Testis (tissue), 3 donors: ENCODE results near the gene CRISPLD2. TPM values are rescaled to one million over a fixed set of nuclear protein-coding genes. Genes with fewer than 3 reads are reported as not detected.

ENCODE experiments used
- DNase-seq: peaks from one replicate; pipeline ENCODE4 v3.0.0-alpha.2; 2019
- H3K27ac ChIP-seq, 2 donors: fragments of 200-600 bp; sonication (generic); one replicate each; pipeline ENCODE4 v1.5.1; 2019
- H3K27me3 ChIP-seq: fragments of 200-600 bp; sonication (generic); one replicate; pipeline ENCODE4 v1.5.1; 2019
- H3K36me3 ChIP-seq: fragments of 200-600 bp; sonication (generic); one replicate; pipeline ENCODE4 v1.5.1; 2017; ENCODE audit warnings: low read depth; ENCODE audit errors: missing control alignments
- H3K4me1 ChIP-seq: fragments of 200-600 bp; sonication (generic); one replicate; pipeline ENCODE4 v1.5.1; 2019
- H3K4me3 ChIP-seq, 2 donors: fragments of 200-600 bp; sonication (generic); one replicate each; pipeline ENCODE4 v1.5.1; 2017 to 2019
- H3K9me3 ChIP-seq: fragments of 200-600 bp; sonication (generic); one replicate; pipeline ENCODE4 v1.5.1; 2017
- CTCF ChIP-seq, 3 experiments: fragments of 450-650 bp in 2 of 3; fragments of 200-600 bp in 1 of 3; sonication (generic) in 1 of 3; IDR thresholded peaks; one replicate each; pipeline ENCODE4 v1.5.1; 2016 to 2019; ENCODE audit warnings: antibody characterized with exemption in 3 of 3, mild to moderate bottlenecking in 2 of 3, moderate library complexity in 1 of 3
- POLR2A ChIP-seq: fragments of 450-650 bp; IDR thresholded peaks from one replicate; pipeline ENCODE4 v1.6.1; 2017; ENCODE audit warnings: antibody characterized with exemption, mild to moderate bottlenecking, moderate library complexity
- WGBS, 2 donors: methylation state at CpG; one replicate each; pipeline ENCODE4 v1.1.5; 2018; 5-methylcytosine and 5-hydroxymethylcytosine counted together
- intact Hi-C: fragments of 100-400 bp; cut with DNase I; formaldehyde crosslinking; loops from one replicate; pipeline ENCODE4 v1.15.1; 2023; ENCODE audit warnings: low total_unique reads
- polyA plus RNA-seq: library from polyadenylated mRNA; stranded (reverse); fragments of 350-450 nt; fragmentation: Illumina TruSeq; extraction: RNeasy Lipid Tissue Mini Kit (QIAGEN cat#74804); gene quantifications from one replicate; pipeline ENCODE4 v1.2.3, GENCODE V29; 2014; ENCODE audit warnings: low read depth, low replicate concordance; ENCODE audit not compliant: insufficient read depth
- total RNA-seq, 2 donors: library from RNA; depleted of rRNA; stranded (reverse); fragments of >200 nt; gene quantifications; one replicate each; pipeline ENCODE4 v1.2.3, GENCODE V29; 2016

The CRISPLD2 gene
- total and polyA plus RNA-seq, 3 donors from 2014 or later = 47.7 to 59.6 (median 48.8) TPM

- no peaks in the 10 kb centered on the region for H3K9me3 ChIP-seq
- peaks cover 7% of the 10 kb centered on the region for H3K4me1 ChIP-seq
- H3K27me3 ChIP-seq = no peaks in the 10 kb centered on the region
- H3K27ac ChIP-seq = no peak overlapping the region
- no peak for DNase-seq
- WGBS, 2 donors = 89 to 91% methylated on average over 10 of the region's 10 CpGs
- intact Hi-C loops = no loop called here
- TF ChIP-seq POLR2A (no peak), CTCF (IDR thresholded peaks at IDR 0.05) (no peak)
- no peaks in the 10 kb centered on the region for H3K36me3 ChIP-seq
- H3K4me3 ChIP-seq = no peak overlapping the region
Observed at GRCh38 chr16:84941921-84942320, 122.1 kb downstream of the CRISPLD2 start.

DNA sequence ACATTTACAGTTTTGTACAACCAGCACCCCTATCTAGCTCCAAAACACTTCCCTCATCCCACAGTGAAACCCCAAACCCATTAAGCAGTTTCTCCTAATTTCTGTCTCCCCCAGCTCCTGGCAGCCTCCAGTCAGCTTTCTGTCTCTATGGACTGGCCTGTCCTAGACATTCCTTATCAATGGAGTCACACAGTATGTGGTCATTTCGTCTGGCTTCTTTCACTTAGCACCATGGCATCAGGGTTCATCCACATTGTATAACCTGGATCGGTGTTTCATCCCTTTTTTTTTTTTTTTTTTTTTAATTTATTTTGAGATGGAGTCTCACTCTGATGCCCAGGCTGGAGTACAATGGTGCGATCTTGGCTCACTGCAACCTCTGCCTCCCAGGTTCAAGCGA is 123.0 kb downstream of the CRISPLD2 start:
- Histone ChIP-seq H3K36me3 (no peaks in the 10 kb centered on the region), H3K27me3 (no peaks in the 10 kb centered on the region), H3K4me1 (peaks cover 7% of the 10 kb centered on the region), H3K4me3 (no peak overlapping the region), H3K9me3 (no peaks in the 10 kb centered on the region), H3K27ac (no peak overlapping the region)
- TF ChIP-seq CTCF (IDR thresholded peaks at IDR 0.05) (no peak), POLR2A (no peak)
- WGBS, 2 donors = 94 to 96% methylated on average over 4 of the region's 4 CpGs
- no peak for DNase-seq
- intact Hi-C loops = no loop called here

- no peak for DNase-seq
- 88 to 89% methylated on average over 4 of the region's 4 CpGs for WGBS, 2 donors
- intact Hi-C loops = no loop called here
- Histone ChIP-seq H3K9me3 (no peaks in the 10 kb centered on the region), H3K4me3 (no peak overlapping the region), H3K4me1 (peaks cover 7% of the 10 kb centered on the region), H3K27ac (no peak overlapping the region), H3K36me3 (no peaks in the 10 kb centered on the region), H3K27me3 (no peaks in the 10 kb centered on the region)
- TF ChIP-seq POLR2A = no peak
- TF ChIP-seq CTCF (IDR thresholded peaks at IDR 0.05) = no peak
Observed at GRCh38 chr16:84943620-84944019, 123.8 kb downstream of the CRISPLD2 start.

GRCh38 chr16:84947022-84947421 is 127.2 kb downstream of the CRISPLD2 start:
- Histone ChIP-seq H3K9me3 (no peaks in the 10 kb centered on the region), H3K4me3 (no peak overlapping the region), H3K4me1 (peaks cover 4% of the 10 kb centered on the region), H3K36me3 (no peaks in the 10 kb centered on the region), H3K27ac (peak overlapping the region in 1 of 2 donors; percentile 30), H3K27me3 (no peaks in the 10 kb centered on the region)
- intact Hi-C loops = no loop called here
- no peak for TF ChIP-seq CTCF (IDR thresholded peaks at IDR 0.05)
- no peak for TF ChIP-seq POLR2A
- WGBS, 2 donors = 42 to 44% methylated on average over 9 of the region's 9 CpGs
- peak; percentile 75 for DNase-seq

DNA sequence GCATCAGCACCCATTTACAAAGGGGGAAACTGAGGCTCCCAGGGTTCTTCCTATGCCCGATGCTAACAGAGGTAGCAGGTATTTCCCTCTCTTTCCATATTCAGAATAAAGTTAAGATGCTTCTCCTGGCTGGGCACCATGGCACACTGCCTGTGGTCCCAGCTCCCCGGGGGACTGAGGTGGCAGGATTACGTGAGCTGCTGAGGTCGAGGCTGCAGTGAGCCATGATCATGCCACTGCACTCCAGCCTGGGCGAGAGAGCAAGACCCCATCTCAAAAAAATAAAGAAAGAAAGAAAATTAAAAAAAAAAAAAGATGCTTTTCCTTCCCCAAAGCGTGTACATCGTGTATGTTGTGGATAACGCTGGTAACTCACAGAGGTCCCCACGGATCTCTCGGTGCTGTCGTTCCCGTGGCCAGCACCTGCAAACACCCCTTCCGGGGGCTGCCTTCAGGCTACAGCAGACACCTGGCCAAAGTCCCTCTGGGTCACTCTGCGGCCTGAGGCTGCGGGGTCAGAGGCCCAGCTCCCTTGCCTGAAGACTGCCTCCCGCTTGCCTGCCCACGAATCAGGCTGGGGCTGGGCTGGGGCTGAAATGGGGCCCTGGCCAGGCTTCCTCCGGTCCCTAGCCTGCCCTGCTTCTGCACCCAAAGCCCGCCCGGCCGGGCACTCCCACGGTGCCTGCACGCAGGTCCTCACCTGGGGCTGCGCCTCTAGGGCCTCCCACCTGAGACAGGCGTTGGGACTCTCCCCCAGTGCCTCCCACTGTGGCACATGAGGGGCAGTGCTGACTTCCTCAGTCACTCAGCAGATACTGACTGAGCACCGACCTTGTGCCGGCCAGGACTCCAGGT is 128.4 kb downstream of the CRISPLD2 start:
- H3K27me3 ChIP-seq = no peaks in the 10 kb centered on the region
- intact Hi-C loops = no loop called here
- no peak for TF ChIP-seq POLR2A
- TF ChIP-seq CTCF (IDR thresholded peaks at IDR 0.05) = no peak
- no peak overlapping the region for H3K4me3 ChIP-seq
- WGBS, 2 donors = 72 to 82% methylated on average over 14 to 27 of the region's 27 CpGs
- no peaks in the 10 kb centered on the region for H3K9me3 ChIP-seq
- H3K27ac ChIP-seq = no peak overlapping the region
- H3K4me1 ChIP-seq = peaks cover 16% of the 10 kb centered on the region
- H3K36me3 ChIP-seq = no peaks in the 10 kb centered on the region
- DNase-seq = no peak
